ENCODE measurements around the gene PPDPF.

GRCh38 chr20:63492518-63492917 lies 28.0 kb upstream of the PPDPF start:
- TF ChIP-seq CTCF (IDR thresholded peaks at IDR 0.05) (no peak), POLR2A (IDR thresholded peaks at IDR 0.05) (no peak)
